ENCODE data around the gene GPR179.
"Not testable (repeated sequence)": the region's sequence is repeated elsewhere in the genome, so short reads cannot be mapped to it uniquely, and the experiment has no call there.

Gene GPR179

GRCh38 chr17:38322156-38322779, 21.5 kb downstream of the GPR179 start:
- DNase-seq (ENCODE audit: low read depth in 2 of 2) = peak; percentile 54 to 60

GRCh38 chr17:38320482-38320881, 23.3 kb downstream of the GPR179 start:
- no peak for DNase-seq (ENCODE audit: low read depth in 2 of 2)

- no peak for DNase-seq (ENCODE audit: low read depth in 2 of 2)
These were observed 26.7 kb downstream of the GPR179 start for GRCh38 chr17:38317081-38317480.

- DNase-seq (ENCODE audit: low read depth in 2 of 2) = no peak
These were observed 28.3 kb downstream of the GPR179 start for GRCh38 chr17:38315497-38315896.

GRCh38 chr17:38296834-38297517, 46.8 kb downstream of the GPR179 start, which contains the start of gene MRPL45:
Gene MRPL45, plus strand, starts transcription at chr17:38297168. Its CDS starts 16 bp downstream, at chr17:38297184.
- DNase-seq (ENCODE audit: low read depth in 2 of 2) = peak; percentile 90 to 92

- not testable (repeated sequence) for DNase-seq (ENCODE audit: low read depth in 2 of 2)
These were observed 48.0 kb downstream of the GPR179 start for GRCh38 chr17:38295602-38296365.

GRCh38 chr17:38289760-38290159, 54.0 kb downstream of the GPR179 start:
- not testable (repeated sequence) for DNase-seq (ENCODE audit: low read depth in 2 of 2)

- DNase-seq (ENCODE audit: low read depth in 2 of 2) = not testable (repeated sequence)
These were observed 55.4 kb downstream of the GPR179 start for GRCh38 chr17:38288217-38288827.

- not testable (repeated sequence) for DNase-seq (ENCODE audit: low read depth in 2 of 2)
These were observed 57.2 kb downstream of the GPR179 start for GRCh38 chr17:38286501-38287091.

- not testable (repeated sequence) for DNase-seq (ENCODE audit: low read depth in 2 of 2)
These were observed 57.8 kb downstream of the GPR179 start for GRCh38 chr17:38285994-38286393.
